Peyer's patch (tissue), 4 donors: ENCODE results near the gene ATOH8. TPM values are rescaled to one million over a fixed set of nuclear protein-coding genes. Genes with fewer than 3 reads are reported as not detected.

Experiments
- DNase-seq, 3 donors: peaks; one replicate each; pipeline ENCODE4 v3.0.0-alpha.2; 2017 to 2019
- H3K27ac ChIP-seq, 4 donors: fragments of 200-600 bp; sonication (generic); one replicate each; pipeline ENCODE4 v1.5.1; 2016 to 2019
- H3K27me3 ChIP-seq, 2 donors: fragments of 200-600 bp; sonication (generic); one replicate each; pipeline ENCODE4 v1.5.1; 2019
- H3K36me3 ChIP-seq, 3 donors: fragments of 200-600 bp; sonication (generic); one replicate each; pipeline ENCODE4 v1.5.1; 2016 to 2019
- H3K4me1 ChIP-seq, 4 donors: fragments of 200-600 bp; sonication (generic); one replicate each; pipeline ENCODE4 v1.5.1; 2016 to 2019
- H3K4me3 ChIP-seq, 4 donors: fragments of 200-600 bp; sonication (generic); 1 replicate in 3 of 4; 2 replicates in 1 of 4; pipeline ENCODE4 v1.5.1; 2016 to 2019; ENCODE audit warnings: mild to moderate bottlenecking in 1 of 4
- H3K9me3 ChIP-seq, 4 donors: fragments of 200-600 bp; sonication (generic); one replicate each; pipeline ENCODE4 v1.5.1; 2016 to 2019; ENCODE audit warnings: mild to moderate bottlenecking in 1 of 4
- POLR2A ChIP-seq, 2 donors: fragments of 450-650 bp; IDR thresholded peaks; one replicate each; pipeline ENCODE4 v1.5.1; 2017; ENCODE audit warnings: antibody characterized with exemption in 2 of 2, mild to moderate bottlenecking in 2 of 2, moderate library complexity in 2 of 2
- total RNA-seq, 4 donors: library from RNA; depleted of rRNA; stranded (reverse); fragments of >200 nt; gene quantifications; one replicate each; pipeline ENCODE4 v1.1.0, GENCODE V29; 2016
- TF ChIP-seq, protein P1 (sequence below), 6 experiments: fragments of 450-650 bp in 4 of 6; fragments of 200-600 bp in 2 of 6; sonication (generic) in 1 of 6; IDR thresholded peaks; one replicate each; pipeline ENCODE4 v1.5.1; 2017 to 2019; ENCODE audit warnings: antibody characterized with exemption in 6 of 6, mild to moderate bottlenecking in 3 of 6, moderate library complexity in 1 of 6

ATOH8 gene
- total RNA-seq, 4 donors from 2014 or later, result 5.3 to 35.5 (median 13.9) TPM

DNA sequence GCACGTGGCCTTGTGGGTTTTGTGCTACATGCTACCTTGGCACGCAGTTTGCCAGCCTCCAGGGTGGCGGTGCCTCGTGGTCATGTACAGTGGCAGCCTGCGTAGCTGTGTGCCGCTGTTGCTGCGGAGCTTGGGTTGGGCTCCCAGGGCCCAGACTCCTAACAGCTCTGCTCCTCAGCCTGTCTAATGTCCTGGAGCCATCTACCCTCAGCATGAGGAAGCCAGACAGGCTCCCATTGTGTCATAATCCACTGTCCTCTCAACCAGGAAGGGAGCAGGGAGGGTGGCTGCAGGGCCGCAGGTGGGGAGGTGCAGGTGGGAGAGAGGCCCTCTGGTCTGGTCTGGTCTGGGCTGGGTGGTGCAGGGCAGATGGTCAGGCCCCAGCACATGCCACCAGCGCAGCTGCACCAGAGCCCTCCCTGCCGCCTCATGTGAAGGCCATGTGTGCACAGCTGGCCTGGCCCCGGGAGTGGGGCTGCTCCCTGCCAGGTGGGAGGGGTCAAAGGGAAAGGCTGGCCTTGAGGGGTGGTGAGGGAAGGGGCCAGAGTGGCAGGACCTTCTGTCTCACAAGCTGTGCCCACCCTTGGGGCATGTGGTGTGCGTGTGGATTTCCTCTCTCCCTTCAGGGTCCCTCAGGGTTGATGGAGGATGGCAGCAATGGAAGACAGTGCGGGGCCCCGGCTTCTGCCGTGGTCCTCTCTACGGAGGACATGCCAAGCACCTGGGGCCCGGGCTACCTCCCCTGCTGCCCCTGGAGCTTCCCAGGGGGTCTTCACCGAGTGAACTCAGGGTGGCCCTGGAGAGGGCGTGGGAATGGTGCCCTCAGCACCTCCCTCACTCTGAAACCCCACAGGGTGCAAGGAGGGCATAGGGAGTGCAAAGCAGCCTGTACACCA lies 4.8 kb downstream of the ATOH8 start:
- no peaks in the 10 kb centered on the region for H3K36me3 ChIP-seq
- peak in 1 of 3 donors; percentile 41 for DNase-seq
- H3K27ac ChIP-seq, result no peak overlapping the region
- H3K4me1 ChIP-seq, result peaks cover 0 to 40% (median 16%) of the 10 kb centered on the region in 4 donors
- H3K4me3 ChIP-seq, result no peak overlapping the region
- no peaks in the 10 kb centered on the region for H3K27me3 ChIP-seq
- TF ChIP-seq, protein P1, sequence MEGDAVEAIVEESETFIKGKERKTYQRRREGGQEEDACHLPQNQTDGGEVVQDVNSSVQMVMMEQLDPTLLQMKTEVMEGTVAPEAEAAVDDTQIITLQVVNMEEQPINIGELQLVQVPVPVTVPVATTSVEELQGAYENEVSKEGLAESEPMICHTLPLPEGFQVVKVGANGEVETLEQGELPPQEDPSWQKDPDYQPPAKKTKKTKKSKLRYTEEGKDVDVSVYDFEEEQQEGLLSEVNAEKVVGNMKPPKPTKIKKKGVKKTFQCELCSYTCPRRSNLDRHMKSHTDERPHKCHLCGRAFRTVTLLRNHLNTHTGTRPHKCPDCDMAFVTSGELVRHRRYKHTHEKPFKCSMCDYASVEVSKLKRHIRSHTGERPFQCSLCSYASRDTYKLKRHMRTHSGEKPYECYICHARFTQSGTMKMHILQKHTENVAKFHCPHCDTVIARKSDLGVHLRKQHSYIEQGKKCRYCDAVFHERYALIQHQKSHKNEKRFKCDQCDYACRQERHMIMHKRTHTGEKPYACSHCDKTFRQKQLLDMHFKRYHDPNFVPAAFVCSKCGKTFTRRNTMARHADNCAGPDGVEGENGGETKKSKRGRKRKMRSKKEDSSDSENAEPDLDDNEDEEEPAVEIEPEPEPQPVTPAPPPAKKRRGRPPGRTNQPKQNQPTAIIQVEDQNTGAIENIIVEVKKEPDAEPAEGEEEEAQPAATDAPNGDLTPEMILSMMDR (IDR thresholded peaks at IDR 0.05), result no peak
- TF ChIP-seq POLR2A (IDR thresholded peaks at IDR 0.05), result no peak
- H3K9me3 ChIP-seq, result no peaks in the 10 kb centered on the region

DNA sequence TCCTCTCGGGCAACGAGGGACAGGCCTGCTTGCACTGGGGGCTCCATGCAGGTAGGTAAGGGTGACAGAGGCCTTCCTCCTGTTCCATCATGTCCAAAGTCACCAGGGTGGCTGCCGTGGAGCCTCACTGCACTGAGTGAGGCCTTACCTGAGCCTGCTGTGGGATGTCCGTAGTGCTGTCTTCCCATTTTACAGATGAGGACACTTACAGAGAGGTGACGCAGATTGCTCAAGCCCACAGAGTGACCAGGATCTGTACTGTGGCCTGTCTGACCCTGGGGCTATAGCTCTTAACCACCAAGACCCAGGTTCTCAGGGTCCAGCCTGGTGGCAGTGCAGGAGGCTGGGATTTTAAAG lies 5.4 kb downstream of the ATOH8 start:
- no peak overlapping the region for H3K27ac ChIP-seq
- H3K4me3 ChIP-seq, result no peak overlapping the region
- TF ChIP-seq POLR2A (IDR thresholded peaks at IDR 0.05), result no peak
- TF ChIP-seq, protein P1 (IDR thresholded peaks at IDR 0.05), result no peak

DNA sequence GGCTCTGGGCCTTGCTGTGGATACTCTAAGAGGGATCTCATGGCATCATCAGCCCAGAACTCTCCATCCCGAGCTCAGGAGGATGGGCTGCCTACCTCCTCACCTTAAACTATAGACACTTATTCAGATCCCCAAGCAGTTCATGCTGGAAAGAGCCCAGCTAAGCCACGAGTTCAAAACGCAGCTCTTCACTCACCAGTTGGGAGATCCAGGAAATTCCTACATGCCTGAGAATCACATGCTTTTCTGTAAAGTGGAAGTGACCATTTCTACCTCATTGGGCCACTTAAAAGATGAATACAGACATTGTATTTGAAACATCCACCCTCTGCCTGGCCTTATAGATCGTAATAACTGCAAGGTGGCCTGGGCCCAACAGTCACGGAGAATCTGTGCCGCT lies 6.6 kb downstream of the ATOH8 start:
- no peaks in the 10 kb centered on the region for H3K9me3 ChIP-seq
- H3K36me3 ChIP-seq, result no peaks in the 10 kb centered on the region
- H3K27ac ChIP-seq, result no peak overlapping the region
- H3K27me3 ChIP-seq, result no peaks in the 10 kb centered on the region
- TF ChIP-seq, protein P1 (IDR thresholded peaks at IDR 0.05), result no peak
- no peak for TF ChIP-seq POLR2A (IDR thresholded peaks at IDR 0.05)
- peaks cover 0 to 27% (median 2%) of the 10 kb centered on the region in 4 donors for H3K4me1 ChIP-seq
- DNase-seq, result no peak
- H3K4me3 ChIP-seq, result no peak overlapping the region

More for the DNA sequence above, 5.4 kb downstream of the ATOH8 start:
- Histone ChIP-seq H3K27me3 (no peaks in the 10 kb centered on the region), H3K4me1 (peaks cover 0 to 38% (median 14%) of the 10 kb centered on the region in 4 donors), H3K36me3 (no peaks in the 10 kb centered on the region), H3K9me3 (no peaks in the 10 kb centered on the region)
- no peak for DNase-seq

DNA sequence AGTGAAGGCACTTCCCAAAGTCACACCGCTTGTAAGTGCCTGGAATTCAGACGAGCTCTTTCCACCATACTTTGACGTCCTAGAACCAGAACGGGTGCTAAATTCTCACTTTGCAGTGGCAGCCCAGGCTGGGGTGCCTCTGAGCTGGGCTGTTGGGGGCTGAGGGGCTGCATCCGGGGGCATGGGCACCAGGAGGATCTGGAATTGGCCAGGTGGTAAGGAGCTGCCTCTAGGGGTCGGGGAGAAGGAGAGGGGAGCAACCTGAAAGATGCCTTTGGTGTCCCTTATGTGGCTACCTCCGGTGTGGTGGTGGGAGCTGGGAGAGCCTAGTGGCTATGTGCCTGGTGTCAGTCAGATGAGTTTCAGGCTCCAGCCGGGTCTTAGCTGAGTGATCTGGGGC lies 7.1 kb downstream of the ATOH8 start:
- H3K9me3 ChIP-seq, result no peaks in the 10 kb centered on the region
- H3K4me3 ChIP-seq, result no peak overlapping the region
- no peak for DNase-seq
- H3K36me3 ChIP-seq, result no peaks in the 10 kb centered on the region
- TF ChIP-seq, protein P1 (IDR thresholded peaks at IDR 0.05), result no peak
- TF ChIP-seq POLR2A (IDR thresholded peaks at IDR 0.05), result no peak
- no peak overlapping the region for H3K27ac ChIP-seq
- peaks cover 0 to 22% (median 0%) of the 10 kb centered on the region in 4 donors for H3K4me1 ChIP-seq
- no peaks in the 10 kb centered on the region for H3K27me3 ChIP-seq

DNA sequence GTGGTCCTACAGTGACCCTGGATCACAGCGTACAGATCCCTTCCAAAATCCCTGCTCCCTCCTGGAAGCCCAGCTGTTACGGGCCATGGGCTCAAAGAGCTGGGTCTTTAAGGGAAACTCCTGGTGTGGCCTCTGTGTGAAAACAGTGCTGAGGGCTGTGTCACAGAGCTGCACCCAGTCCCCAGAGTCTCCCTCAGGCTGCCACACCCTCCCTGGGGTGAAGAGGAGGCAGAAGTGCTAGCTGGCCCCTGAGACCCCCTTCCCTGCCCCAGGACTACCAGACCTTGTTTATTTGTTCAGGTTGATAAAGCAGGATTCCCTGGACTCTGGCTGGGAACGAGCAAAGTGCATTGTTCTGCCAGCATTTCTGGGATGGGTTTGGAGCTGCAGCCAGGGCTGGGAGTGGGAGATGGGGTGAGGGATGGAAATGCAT lies 7.7 kb downstream of the ATOH8 start:
- Histone ChIP-seq H3K27ac (no peak overlapping the region), H3K4me1 (peaks cover 0 to 16% (median 0%) of the 10 kb centered on the region in 4 donors), H3K27me3 (no peaks in the 10 kb centered on the region), H3K36me3 (no peaks in the 10 kb centered on the region), H3K9me3 (no peaks in the 10 kb centered on the region), H3K4me3 (no peak overlapping the region)
- TF ChIP-seq POLR2A (IDR thresholded peaks at IDR 0.05), result no peak
- TF ChIP-seq, protein P1 (IDR thresholded peaks at IDR 0.05), result no peak
- no peak for DNase-seq
